Osteoblast (primary cell): ENCODE measurements around the gene CCHCR1. TPM values are rescaled to one million over a fixed set of nuclear protein-coding genes. Genes with fewer than 3 reads are reported as not detected.
"Not testable (repeated sequence)": the region's sequence is repeated elsewhere in the genome, so short reads cannot be mapped to it uniquely, and the experiment has no call there.

ENCODE experiments used
- DNase-seq: peaks from one replicate; pipeline ENCODE4 v3.0.0; 2011; ENCODE audit warnings: low spot score, mixed read lengths; ENCODE audit not compliant: insufficient read length; ENCODE audit errors: missing footprints
- H2AFZ ChIP-seq: 2 replicates; pipeline ENCODE4 v1.6.0; 2011; ENCODE audit warnings: mild to moderate bottlenecking, low read length
- H3K27ac ChIP-seq: 2 replicates; pipeline ENCODE4 v1.5.1; 2011; ENCODE audit warnings: mild to moderate bottlenecking, low read depth, low read length, moderate library complexity
- H3K27me3 ChIP-seq: 2 replicates; pipeline ENCODE4 v1.6.0; 2012; ENCODE audit warnings: mild to moderate bottlenecking, control low read depth, inconsistent platforms, low read length, moderate library complexity; ENCODE audit not compliant: insufficient read depth
- H3K36me3 ChIP-seq: 2 replicates; pipeline ENCODE4 v1.5.1; 2011; ENCODE audit warnings: mild to moderate bottlenecking, low read length, control low read depth, moderate library complexity; ENCODE audit not compliant: insufficient read depth
- H3K4me1 ChIP-seq: 2 replicates; pipeline ENCODE4 v1.5.1; 2011; ENCODE audit warnings: mild to moderate bottlenecking, low read length, control low read depth, moderate library complexity; ENCODE audit not compliant: insufficient read depth
- H3K4me2 ChIP-seq: 2 replicates; pipeline ENCODE4 v1.6.0; 2011; ENCODE audit warnings: mild to moderate bottlenecking, low read length; ENCODE audit not compliant: insufficient read depth
- H3K4me3 ChIP-seq: fragments of 200-600 bp; sonication (generic); 3 replicates; pipeline ENCODE4 v1.5.1; 2012; ENCODE audit warnings: mild to moderate bottlenecking, low read length, inconsistent platforms; ENCODE audit not compliant: insufficient read depth
- H3K79me2 ChIP-seq: 2 replicates; pipeline ENCODE4 v1.6.0; 2012; ENCODE audit warnings: mild to moderate bottlenecking, low read length, control low read depth, inconsistent platforms; ENCODE audit not compliant: insufficient read depth
- H3K9me3 ChIP-seq: 2 replicates; pipeline ENCODE4 v1.5.1; 2011; ENCODE audit warnings: low read depth, low read length, control low read depth
- H4K20me1 ChIP-seq: 2 replicates; pipeline ENCODE4 v1.6.0; 2012; ENCODE audit warnings: mild to moderate bottlenecking, low read length, control low read depth; ENCODE audit not compliant: insufficient read depth
- CTCF ChIP-seq: IDR thresholded peaks from 2 replicates; pipeline ENCODE4 v1.5.1; 2011; ENCODE audit warnings: mild to moderate bottlenecking, low read depth, low read length, moderate library complexity; ENCODE audit errors: extremely low read depth
- total RNA-seq: library from RNA; depleted of rRNA; stranded (reverse); fragments of >200 nt; gene quantifications from 2 replicates; pipeline ENCODE4 v1.2.3, GENCODE V29; 2012

CCHCR1 gene
- total RNA-seq, 1 donor = 14.1 TPM

DNA sequence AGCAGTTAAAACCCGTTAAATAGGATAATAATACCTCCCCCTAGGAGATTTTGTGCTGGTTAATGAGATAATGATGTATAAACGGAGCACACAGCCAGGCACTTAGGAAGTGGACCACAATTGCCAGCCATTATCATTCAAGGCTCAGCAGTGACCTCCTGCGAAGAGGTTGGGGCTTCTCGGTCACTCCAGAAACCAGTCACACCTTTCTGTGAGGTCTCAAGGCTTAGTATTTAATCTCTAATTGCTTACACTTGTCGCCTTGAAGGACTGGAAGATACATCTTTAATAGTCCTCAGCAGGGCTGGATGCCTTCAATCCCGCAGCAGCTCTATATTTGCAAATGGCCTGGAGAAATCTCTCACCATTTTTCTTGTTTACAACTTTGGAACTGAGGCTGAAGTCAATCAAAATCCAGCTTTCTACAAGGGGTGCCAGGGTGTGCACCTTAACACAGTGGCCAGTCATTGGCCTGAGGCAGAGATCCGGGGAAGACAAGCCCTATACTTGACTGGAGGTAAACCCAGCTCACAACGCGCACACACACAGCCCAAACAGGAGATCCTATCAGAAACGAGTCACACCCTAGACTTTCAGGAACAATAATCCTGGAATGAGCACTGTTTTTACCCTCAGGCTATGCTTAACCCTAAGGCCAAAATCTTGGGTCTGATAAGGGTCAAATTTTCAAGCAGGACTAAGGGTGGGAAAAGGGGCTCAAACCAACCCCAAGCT, 11.7 kb upstream of the CCHCR1 start:
- no peak overlapping the region for H3K27ac ChIP-seq
- no peak for DNase-seq
- H3K79me2 ChIP-seq = no peaks in the 10 kb centered on the region
- H4K20me1 ChIP-seq = no peaks in the 10 kb centered on the region
- H2AFZ ChIP-seq = no peak overlapping the region
- H3K9me3 ChIP-seq = no peaks in the 10 kb centered on the region
- H3K36me3 ChIP-seq = no peaks in the 10 kb centered on the region
- no peak overlapping the region for H3K4me2 ChIP-seq
- no peak overlapping the region for H3K4me3 ChIP-seq
- no peak for TF ChIP-seq CTCF
- no peaks in the 10 kb centered on the region for H3K4me1 ChIP-seq
- H3K27me3 ChIP-seq = no peaks in the 10 kb centered on the region

- Histone ChIP-seq H3K79me2 (no peaks in the 10 kb centered on the region), H3K4me2 (no peak overlapping the region), H4K20me1 (no peaks in the 10 kb centered on the region), H3K27me3 (no peaks in the 10 kb centered on the region), H3K27ac (no peak overlapping the region), H2AFZ (no peak overlapping the region), H3K4me1 (no peaks in the 10 kb centered on the region), H3K4me3 (no peak overlapping the region), H3K9me3 (no peaks in the 10 kb centered on the region), H3K36me3 (no peaks in the 10 kb centered on the region)
- no peak for TF ChIP-seq CTCF
- no peak for DNase-seq
These were observed 11.0 kb upstream of the CCHCR1 start for GRCh38 chr6:31168606-31169005.

GRCh38 chr6:31165986-31166385, 8.4 kb upstream of the CCHCR1 start:
- Histone ChIP-seq H3K79me2 (no peaks in the 10 kb centered on the region), H3K36me3 (peaks cover 10% of the 10 kb centered on the region), H4K20me1 (no peaks in the 10 kb centered on the region), H3K27me3 (no peaks in the 10 kb centered on the region), H3K9me3 (no peaks in the 10 kb centered on the region), H2AFZ (no peak overlapping the region), H3K27ac (no peak overlapping the region), H3K4me1 (no peaks in the 10 kb centered on the region), H3K4me2 (no peak overlapping the region), H3K4me3 (no peak overlapping the region)
- no peak for TF ChIP-seq CTCF
- no peak for DNase-seq

- H3K79me2 ChIP-seq, H3K4me2 ChIP-seq, H3K9me3 ChIP-seq, H3K27me3 ChIP-seq, H4K20me1 ChIP-seq, H2AFZ ChIP-seq, H3K4me1 ChIP-seq, DNase-seq, H3K27ac ChIP-seq, H3K4me3 ChIP-seq: not testable (repeated sequence)
- H3K36me3 ChIP-seq = peaks cover 10% of the 10 kb centered on the region
These were observed 7.6 kb upstream of the CCHCR1 start for GRCh38 chr6:31165064-31165832.

DNA sequence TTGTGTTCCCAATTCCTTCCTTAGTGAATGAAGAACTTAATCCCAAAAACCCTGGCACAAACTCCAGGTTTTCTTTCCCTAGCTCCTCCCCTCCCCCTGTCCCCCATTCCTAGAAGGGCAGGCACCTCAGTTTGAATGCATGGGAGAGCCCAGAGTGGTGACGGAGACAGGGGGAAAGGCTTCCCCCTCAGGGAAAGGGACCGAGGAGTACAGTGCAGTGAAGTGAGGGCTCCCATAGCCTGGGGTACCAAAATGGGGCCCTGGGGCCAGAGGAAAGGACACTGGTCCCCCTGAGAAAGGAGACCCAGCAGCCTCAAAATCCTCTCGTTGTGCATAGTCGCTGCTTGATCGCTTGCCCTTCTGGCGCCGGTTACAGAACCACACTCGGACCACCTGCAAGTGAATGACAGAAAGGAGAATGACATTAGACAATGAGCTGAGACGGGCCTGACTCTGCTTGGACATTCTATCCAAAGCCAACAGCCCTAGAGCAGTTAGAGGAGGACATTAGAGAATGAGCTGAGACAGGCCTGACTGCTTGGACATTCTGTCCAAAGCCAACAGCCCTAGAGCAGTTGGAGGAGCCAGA, 7.0 kb upstream of the CCHCR1 start:
- H3K27me3 ChIP-seq, H3K4me3 ChIP-seq, H4K20me1 ChIP-seq, H3K4me1 ChIP-seq, H3K79me2 ChIP-seq, H3K4me2 ChIP-seq, DNase-seq, H3K27ac ChIP-seq, H3K9me3 ChIP-seq, H2AFZ ChIP-seq: not testable (repeated sequence)
- H3K36me3 ChIP-seq = peaks cover 10% of the 10 kb centered on the region
